SK-N-SH (cell line): Measurements from ENCODE around the gene ARL6IP4. TPM values are rescaled to one million over a fixed set of nuclear protein-coding genes. Genes with fewer than 3 reads are reported as not detected.
A peak's percentile ranks its signal among the peaks of the same experiment; 100 is the strongest.

ENCODE experiments used
- CTCF ChIA-PET: fragments of 300-600, 350-600 bp; formaldehyde crosslinking; extraction: SDS; loops from one replicate; lab custom pipeline; 2021; lab: Yijun Ruan, JAX
- POLR2A ChIA-PET: fragments of 350-600 bp; sonication (Branson Sonifier 250); formaldehyde crosslinking; extraction: SDS; loops from one replicate; lab custom pipeline; 2020; ENCODE audit warnings: antibody characterized with exemption, inconsistent platforms; lab: Yijun Ruan, JAX
- DNase-seq: peaks from one replicate; pipeline ENCODE4 v3.0.0; 2012
- H2AFZ ChIP-seq: fragments of 200-600 bp; sonication (generic); 2 replicates; pipeline ENCODE4 v1.8.1; 2016; ENCODE audit warnings: antibody characterized with exemption, mild to moderate bottlenecking, low read depth
- H3F3A ChIP-seq: fragments of 200-600 bp; sonication (generic); replicated peaks from 2 replicates; pipeline ENCODE3; 2016; ENCODE audit warnings: antibody characterized with exemption, mild to moderate bottlenecking; ENCODE audit not compliant: insufficient read depth
- H3K27ac ChIP-seq, 2 experiments: fragments of 200-500 bp in 1 of 2; fragments of 200-600 bp in 1 of 2; sonication (Bioruptor generic) in 1 of 2; sonication (generic), shearing (Covaris generic) in 1 of 2; 2 replicates each; pipeline versions ENCODE4 v1.5.1 to v1.6.1; 2014 to 2016; ENCODE audit warnings: low read depth in 2 of 2, inconsistent platforms in 1 of 2, low read length in 1 of 2, mild to moderate bottlenecking in 1 of 2, mixed read lengths in 1 of 2
- H3K27me3 ChIP-seq: fragments of 200-600 bp; sonication (generic), shearing (Covaris generic); 2 replicates; pipeline ENCODE4 v1.6.1; 2016; ENCODE audit warnings: mixed run types; ENCODE audit not compliant: insufficient read depth
- H3K36me3 ChIP-seq, 2 experiments: fragments of 200-500 bp in 1 of 2; fragments of 200-600 bp in 1 of 2; sonication (Bioruptor generic) in 1 of 2; sonication (generic) in 1 of 2; replicated peaks in 1 of 2; 2 replicates each; pipeline versions ENCODE3 to v1.5.1; 2014 to 2016; ENCODE audit warnings: low read length in 1 of 2, mild to moderate bottlenecking in 1 of 2; ENCODE audit not compliant: insufficient read depth in 2 of 2, control insufficient read depth in 1 of 2
- H3K4me1 ChIP-seq, 2 experiments: fragments of 200-500 bp in 1 of 2; fragments of 200-600 bp in 1 of 2; sonication (Bioruptor generic) in 1 of 2; sonication (generic), shearing (Covaris generic) in 1 of 2; 2 replicates each; pipeline versions ENCODE4 v1.5.1 to v1.6.1; 2014 to 2016; ENCODE audit warnings: low read depth in 1 of 2, low read length in 1 of 2, mixed run types in 1 of 2; ENCODE audit not compliant: insufficient read depth in 2 of 2, control insufficient read depth in 1 of 2
- H3K4me2 ChIP-seq: fragments of 200-600 bp; sonication (generic), shearing (Covaris generic); 2 replicates; pipeline ENCODE4 v1.6.1; 2017; ENCODE audit warnings: mixed run types
- H3K4me3 ChIP-seq, 2 experiments: fragments of 200-500 bp in 1 of 2; fragments of 200-600 bp in 1 of 2; sonication (Bioruptor generic) in 1 of 2; sonication (generic), shearing (Covaris generic) in 1 of 2; 2 replicates each; pipeline versions ENCODE4 v1.5.1 to v1.8.1; 2014 to 2016; ENCODE audit warnings: low read depth in 2 of 2, inconsistent platforms in 1 of 2, low read length in 1 of 2, mild to moderate bottlenecking in 1 of 2, mixed read lengths in 1 of 2, moderate library complexity in 1 of 2
- H3K79me2 ChIP-seq: fragments of 200-600 bp; sonication (generic); 2 replicates; pipeline ENCODE4 v1.8.1; 2017; ENCODE audit warnings: mild to moderate bottlenecking; ENCODE audit not compliant: insufficient read depth
- H3K9ac ChIP-seq: fragments of 200-600 bp; sonication (generic); 2 replicates; pipeline ENCODE4 v1.6.1; 2017; ENCODE audit warnings: mixed run types
- H3K9me2 ChIP-seq: fragments of 200-600 bp; sonication (generic); 2 replicates; pipeline ENCODE4 v1.6.1; 2017; ENCODE audit warnings: mixed run types
- H3K9me3 ChIP-seq: fragments of 200-600 bp; sonication (generic); 2 replicates; pipeline ENCODE4 v1.6.1; 2017; ENCODE audit warnings: mixed run types, mild to moderate bottlenecking, moderate library complexity
- H4K20me1 ChIP-seq: fragments of 200-600 bp; sonication (generic); 2 replicates; pipeline ENCODE4 v1.6.1; 2017; ENCODE audit warnings: mild to moderate bottlenecking, mixed run types; ENCODE audit not compliant: insufficient read depth
- EZH2phosphoT487 ChIP-seq: fragments of 200-600 bp; sonication (generic); IDR thresholded peaks from 2 replicates; pipeline ENCODE4 v1.6.1; 2017; ENCODE audit warnings: low read depth, mixed run types, mild to moderate bottlenecking, antibody characterized with exemption, moderate library complexity, borderline replicate concordance
- GATA2 ChIP-seq: sonication (generic); formaldehyde crosslinking; IDR thresholded peaks from 2 replicates; pipeline ENCODE4 v1.5.0; 2020; ENCODE audit warnings: mild to moderate bottlenecking, missing genetic modification reagents
- IRF3 ChIP-seq: fragments of 150-350 bp; IDR thresholded peaks from 2 replicates; pipeline ENCODE4 v1.6.1; 2016; ENCODE audit warnings: mild to moderate bottlenecking, low read depth, low read length
- JUND ChIP-seq: IDR thresholded peaks from 2 replicates; pipeline ENCODE4 v1.4.0; 2012
- MAX ChIP-seq: IDR thresholded peaks from 2 replicates; pipeline ENCODE4 v1.4.0; 2012; ENCODE audit warnings: low read depth
- MXI1 ChIP-seq: IDR thresholded peaks from 2 replicates; pipeline ENCODE4 v1.6.1; 2012; ENCODE audit warnings: mild to moderate bottlenecking, low read depth, low read length, improper control_type of control experiment
- NRF1 ChIP-seq: IDR thresholded peaks from 2 replicates; pipeline ENCODE4 v1.6.1; 2012; ENCODE audit warnings: low read depth, mild to moderate bottlenecking, low read length
- PBX3 ChIP-seq: IDR thresholded peaks from 2 replicates; pipeline ENCODE4; 2012
- POLR2AphosphoS5 ChIP-seq: IDR thresholded peaks from 2 replicates; pipeline ENCODE4 v1.6.1; 2012; ENCODE audit warnings: low read depth, low read length
- RXRA ChIP-seq: IDR thresholded peaks from 2 replicates; pipeline ENCODE4 v1.4.0; 2012; ENCODE audit warnings: low read depth, mild to moderate bottlenecking, borderline replicate concordance
- TAF1 ChIP-seq: IDR thresholded peaks from 2 replicates; pipeline ENCODE4 v1.6.1; 2012; ENCODE audit warnings: low read depth, mild to moderate bottlenecking, low read length, moderate library complexity, borderline replicate concordance
- YY1 ChIP-seq: IDR thresholded peaks from 2 replicates; pipeline ENCODE4 v1.4.0; 2012; ENCODE audit warnings: low read depth, mild to moderate bottlenecking
- WGBS: methylation state at CpG from one replicate; pipeline ENCODE4 v1.1.6; 2017; ENCODE audit warnings: low lambda C conversion rate; 5-methylcytosine and 5-hydroxymethylcytosine counted together
- polyA plus RNA-seq, 3 experiments: library from polyadenylated mRNA; depleted of rRNA; stranded (reverse); fragments of >200 nt; gene quantifications; 2 replicates each; pipeline ENCODE4 v1.2.3, GENCODE V29; 2012

ARL6IP4 gene
- polyA plus RNA-seq, 1 of the 3 experiments (the other 2 are of a cell fraction) = 370 TPM

GRCh38 chr12:122965321-122965751 lies 15.1 kb upstream of the ARL6IP4 start:
- TF ChIP-seq PBX3 = no peak
- TF ChIP-seq, all 33 proteins: peak for 0
- peak overlapping the region; percentile 93 for H3K4me2 ChIP-seq
- 83% methylated on average over 12 of the region's 12 CpGs for WGBS
- peak overlapping the region; percentile 57; the same call in 1 of the 2 replicates for H3K9ac ChIP-seq
- no peaks in the 10 kb centered on the region for H3K9me2 ChIP-seq
- DNase-seq = no peak
- H3K36me3 ChIP-seq = no peaks in the 10 kb centered on the region
- H2AFZ ChIP-seq = peak overlapping the region; percentile 24; the same call in 1 of the 2 replicates
- H4K20me1 ChIP-seq = no peaks in the 10 kb centered on the region
- ChIA-PET POLR2A (no interaction called here), CTCF (interaction anchor here (1.0 to 2.5 kb wide), 4 partner anchors 13 to 185 kb away, joined by 3 to 11 read pairs (median 5); partner anchors contain the start of gene PITPNM2)
- H3K27me3 ChIP-seq = no peaks in the 10 kb centered on the region
- H3F3A ChIP-seq = peaks cover 6% of the 10 kb centered on the region
- H3K27ac ChIP-seq = no peak overlapping the region
- no peaks in the 10 kb centered on the region for H3K79me2 ChIP-seq
- peak overlapping the region; percentile 73 to 90; a peak in 3 of 4 replicates for H3K4me3 ChIP-seq
- no peaks in the 10 kb centered on the region for H3K9me3 ChIP-seq
- H3K4me1 ChIP-seq = peaks cover 6 to 26% of the 10 kb centered on the region in 2 experiments; a peak in 2 of 4 replicates

GRCh38 chr12:122965851-122966742 lies 14.4 kb upstream of the ARL6IP4 start, which contains the start of gene ABCB9:
Gene ABCB9, minus strand, starts transcription at chr12:122966463. Its CDS starts 6,228 bp downstream, at chr12:122960235.
- no peaks in the 10 kb centered on the region for H3K79me2 ChIP-seq
- TF ChIP-seq PBX3 (peak; percentile 65), TAF1 (peak; percentile 66; the same call in 1 of the 2 replicates), YY1 (0 out of 2 replicates have a peak, but pooled peaks have one; percentile 42), EZH2phosphoT487 (no peak), MXI1 (peak; percentile 81), JUND (no peak), GATA2 (CRISPR knock-in tag) (no peak), MAX (0 out of 2 replicates have a peak, but pooled peaks have one; percentile 34), RXRA (no peak), IRF3 (no peak), POLR2AphosphoS5 (peak; percentile 76), NRF1 (peak; percentile 47)
- TF ChIP-seq, all 33 proteins: peak for 7
- WGBS = 2% methylated on average over 32 of the region's 55 CpGs
- Histone ChIP-seq H3K9me3 (no peaks in the 10 kb centered on the region), H3K9me2 (no peaks in the 10 kb centered on the region), H3K9ac (peak within 1 kb of the TSS; percentile 57; the same call in 1 of the 2 replicates), H3K4me1 (peaks cover 6 to 26% of the 10 kb centered on the region in 2 experiments; a peak in 2 of 4 replicates), H3K27ac (peak within 1 kb of the TSS in 1 of 2 experiments; percentile 45; a peak in 1 of 4 replicates), H2AFZ (peak within 1 kb of the TSS; percentile 89; the same call in 1 of the 2 replicates), H3K27me3 (no peaks in the 10 kb centered on the region), H4K20me1 (no peaks in the 10 kb centered on the region), H3K4me3 (peak within 1 kb of the TSS; percentile 73 to 90), H3K4me2 (peak within 1 kb of the TSS; percentile 93), H3K36me3 (no peaks in the 10 kb centered on the region), H3F3A (peaks cover 6% of the 10 kb centered on the region)
- peak; percentile 99 for DNase-seq
- POLR2A ChIA-PET = interaction anchor here (0.6 to 1.8 kb wide), 5 partner anchors 9 to 1949 kb away, joined by 3 to 12 read pairs (median 4); partner anchors contain the start of genes MPHOSPH9, MTRFR, OGFOD2 and UBC
- CTCF ChIA-PET = interaction anchor here (0.6 to 2.5 kb wide), 7 partner anchors 14 to 272 kb away, joined by 3 to 11 read pairs (median 4); partner anchors contain the start of gene PITPNM2
